Skin epidermis (tissue), 12 donors: ENCODE results near the gene GNAQ.
A peak's percentile ranks its signal among the peaks of the same experiment; 100 is the strongest.
"Not testable (repeated sequence)": the region's sequence is repeated elsewhere in the genome, so short reads cannot be mapped to it uniquely, and the experiment has no call there.

Source experiments
- H3K27ac ChIP-seq, 21 experiments: fragments of 200-600 bp; sonication (generic) in 11 of 21; one replicate each; pipeline ENCODE4 v1.5.0; 2020; ENCODE audit warnings: mild to moderate bottlenecking in 3 of 21, inconsistent platforms in 2 of 21, moderate library complexity in 2 of 21
- H3K4me3 ChIP-seq, 7 experiments: fragments of 200-600 bp; sonication (generic) in 2 of 7; one replicate each; pipeline ENCODE4 v1.5.0; 2020; ENCODE audit warnings: inconsistent platforms in 2 of 7, mild to moderate bottlenecking in 2 of 7, moderate library complexity in 1 of 7

Gene GNAQ

GRCh38 chr9:77772646-77773045 is 259.0 kb downstream of the GNAQ start:
- H3K4me3 ChIP-seq = no peak overlapping the region
- H3K27ac ChIP-seq = no peak overlapping the region

- H3K4me3 ChIP-seq = no peak overlapping the region
- no peak overlapping the region for H3K27ac ChIP-seq
These were observed 260.4 kb downstream of the GNAQ start for GRCh38 chr9:77771171-77771570.

- Histone ChIP-seq H3K27ac (peak overlapping the region in 1 of 21 experiments; percentile 0), H3K4me3 (no peak overlapping the region)
These were observed 261.3 kb downstream of the GNAQ start for GRCh38 chr9:77770340-77770739.

DNA sequence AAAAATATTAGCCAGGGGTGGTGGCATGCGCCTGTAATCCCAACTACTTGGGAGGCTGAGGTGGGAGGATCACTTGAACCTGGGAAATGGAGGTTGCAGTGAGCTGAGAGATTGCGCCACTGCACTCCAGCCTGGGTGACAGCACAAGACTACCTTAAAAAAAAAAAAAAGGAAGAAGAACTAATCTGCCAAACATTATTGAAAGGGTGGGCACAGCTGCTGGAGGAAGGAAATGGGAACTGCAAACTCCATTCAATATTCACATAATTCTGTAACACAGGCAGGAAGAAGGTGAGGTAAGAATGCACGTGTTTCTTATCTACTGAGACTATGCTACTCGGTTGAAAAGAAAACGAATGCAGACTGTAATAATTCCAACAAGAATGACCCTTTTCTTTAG is 262.4 kb downstream of the GNAQ start:
- Histone ChIP-seq H3K4me3 (no peak overlapping the region), H3K27ac (no peak overlapping the region)

DNA sequence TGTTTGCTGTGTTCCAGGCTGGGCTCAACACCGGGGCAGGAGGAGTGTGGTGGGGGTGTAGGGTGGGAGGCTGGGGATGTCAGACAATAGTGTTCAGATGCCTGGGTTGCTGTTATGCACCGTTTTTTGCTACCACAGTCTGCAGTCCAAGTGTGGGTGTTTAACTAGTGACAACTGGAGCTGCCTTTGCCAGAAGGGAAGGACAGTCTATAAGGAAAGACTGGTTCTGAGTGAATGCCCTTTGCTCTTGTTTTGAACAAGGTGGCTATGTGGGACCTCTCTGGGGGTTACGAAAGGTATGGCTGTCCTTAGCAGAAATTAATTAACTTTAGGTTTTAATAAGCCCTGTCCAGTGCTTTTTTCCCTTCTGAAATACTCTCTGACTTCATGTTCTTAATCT is 265.0 kb downstream of the GNAQ start:
- Histone ChIP-seq H3K27ac (no peak overlapping the region), H3K4me3 (no peak overlapping the region)

DNA sequence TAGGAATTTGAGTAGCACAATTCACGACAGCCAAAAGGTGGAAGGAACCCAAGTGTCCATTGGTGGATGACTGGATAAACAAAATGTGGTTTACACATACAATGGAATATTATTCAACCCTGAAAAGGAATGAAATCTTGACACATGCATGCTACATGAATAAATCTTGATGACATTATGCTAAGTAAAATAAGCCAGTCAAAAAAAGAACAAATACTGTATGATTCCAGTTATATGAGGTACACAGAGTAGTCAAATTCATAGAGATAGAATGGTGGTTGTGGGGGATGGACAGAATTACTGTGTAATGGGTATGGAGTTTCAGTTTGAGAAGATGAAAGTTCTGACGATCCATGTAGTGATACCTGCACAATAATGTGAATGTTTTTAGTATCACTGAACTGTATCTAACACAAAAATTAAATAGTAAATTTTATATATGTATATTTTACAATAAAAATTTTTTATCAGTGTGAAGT is 265.8 kb downstream of the GNAQ start:
- Histone ChIP-seq H3K4me3 (no peak overlapping the region), H3K27ac (no peak overlapping the region)

GRCh38 chr9:77764894-77765780 is 266.5 kb downstream of the GNAQ start:
- H3K27ac ChIP-seq = no peak overlapping the region

GRCh38 chr9:77763566-77763965 is 268.0 kb downstream of the GNAQ start:
- Histone ChIP-seq H3K27ac (no peak overlapping the region), H3K4me3 (no peak overlapping the region)

More at GRCh38 chr9:77764894-77765780, 266.5 kb downstream of the GNAQ start:
- no peak overlapping the region for H3K4me3 ChIP-seq

DNA sequence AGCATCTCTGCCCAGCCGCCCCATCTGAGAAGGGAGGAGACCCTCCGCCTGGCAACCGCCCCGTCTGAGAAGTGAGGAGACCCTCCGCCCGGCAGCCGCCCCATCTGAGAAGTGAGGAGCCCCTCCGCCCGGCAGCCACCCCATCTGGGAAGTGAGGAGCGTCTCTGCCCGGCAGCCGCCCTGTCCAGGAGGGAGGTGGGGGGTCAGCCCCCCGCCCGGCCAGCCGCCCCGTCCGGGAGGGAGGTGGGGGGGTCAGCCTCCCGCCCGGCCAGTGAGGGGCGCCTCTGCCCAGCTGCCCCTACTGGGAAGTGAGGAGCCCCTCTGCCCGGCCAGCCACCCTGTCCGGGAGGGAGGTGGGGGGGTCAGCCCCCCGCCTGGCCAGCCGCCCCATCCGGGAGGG is 270.7 kb downstream of the GNAQ start:
- H3K27ac ChIP-seq, H3K4me3 ChIP-seq: not testable (repeated sequence)

DNA sequence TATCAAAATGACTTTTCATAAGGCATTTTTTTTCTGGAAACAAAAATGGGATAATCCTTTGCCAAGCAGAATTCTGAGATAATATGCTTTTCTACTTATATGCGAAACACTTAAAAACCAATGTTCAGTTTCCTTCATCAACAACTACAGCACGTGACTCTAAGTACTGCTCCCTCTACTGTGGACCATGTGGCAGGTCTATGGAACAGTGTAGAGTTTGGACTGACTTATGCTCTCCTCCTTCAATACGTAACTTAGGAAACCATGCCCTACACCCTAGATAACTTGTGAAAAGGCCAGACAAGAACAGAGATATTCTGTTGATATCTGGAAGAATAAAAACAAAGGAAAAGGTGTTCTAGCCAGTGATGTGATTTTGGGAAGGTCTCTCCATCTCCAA is 272.2 kb downstream of the GNAQ start:
- H3K27ac ChIP-seq = no peak overlapping the region
- no peak overlapping the region for H3K4me3 ChIP-seq

- Histone ChIP-seq H3K27ac (no peak overlapping the region), H3K4me3 (no peak overlapping the region)
These were observed 275.2 kb downstream of the GNAQ start for GRCh38 chr9:77756449-77756848.

- H3K4me3 ChIP-seq = no peak overlapping the region
- H3K27ac ChIP-seq = no peak overlapping the region
These were observed 278.4 kb downstream of the GNAQ start for GRCh38 chr9:77753180-77753579.

DNA sequence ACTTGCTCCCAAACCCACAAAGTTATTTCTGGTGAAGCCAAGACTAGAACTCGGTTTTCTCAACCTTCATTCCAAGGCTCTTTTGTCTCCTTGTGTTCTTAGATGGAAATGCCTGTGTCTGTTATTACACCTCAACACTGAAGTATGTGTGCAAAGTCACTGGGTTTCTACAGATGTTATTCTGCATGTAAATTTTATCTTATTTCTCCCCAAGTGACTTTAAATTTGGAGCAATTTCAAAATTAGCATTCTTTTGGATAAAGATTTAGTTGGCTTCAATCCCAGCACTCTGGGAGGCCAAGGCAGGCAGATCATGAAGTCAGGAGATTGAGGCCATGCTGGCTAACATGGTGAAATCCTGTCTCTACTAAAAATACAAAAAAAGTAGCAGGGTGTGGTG is 279.1 kb downstream of the GNAQ start:
- Histone ChIP-seq H3K27ac (no peak overlapping the region), H3K4me3 (no peak overlapping the region)

GRCh38 chr9:77751341-77752091 is 280.1 kb downstream of the GNAQ start:
- no peak overlapping the region for H3K27ac ChIP-seq
- H3K4me3 ChIP-seq = no peak overlapping the region

DNA sequence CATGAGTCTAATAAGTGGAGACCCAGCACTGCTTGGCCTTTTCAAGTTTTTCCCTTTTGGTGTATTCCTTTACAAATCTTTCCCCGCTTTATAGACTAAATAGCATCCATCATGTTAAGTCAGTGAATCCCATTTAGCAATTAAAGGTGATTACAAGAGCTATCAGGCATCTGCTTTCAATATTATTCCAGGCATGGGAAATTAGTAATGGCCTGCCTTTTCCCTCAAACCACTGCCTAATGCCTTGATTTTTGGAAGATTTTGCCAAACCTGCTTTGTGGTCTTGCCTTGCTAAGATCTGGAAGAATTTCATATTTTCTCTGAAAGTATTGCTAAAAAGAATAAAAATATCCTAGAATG is 280.6 kb downstream of the GNAQ start:
- Histone ChIP-seq H3K27ac (no peak overlapping the region), H3K4me3 (no peak overlapping the region)

DNA sequence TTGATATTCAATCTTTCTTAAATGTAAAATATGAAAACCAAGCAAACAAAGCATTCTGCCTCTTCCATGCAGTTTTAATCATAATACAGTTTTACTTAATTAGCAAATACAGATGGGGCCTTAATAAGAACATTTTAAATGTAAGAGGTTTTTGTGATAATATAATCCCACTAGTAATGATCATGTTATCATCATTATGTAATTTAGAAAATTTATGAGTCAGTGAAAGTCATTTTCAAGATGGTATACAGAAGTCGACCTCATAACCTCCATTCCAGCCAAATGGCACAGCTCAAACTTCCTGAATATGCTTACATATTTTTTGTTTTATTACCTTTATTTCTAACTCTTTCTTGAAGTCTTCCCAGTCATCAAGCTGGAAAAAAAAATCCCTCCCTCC is 281.3 kb downstream of the GNAQ start:
- no peak overlapping the region for H3K27ac ChIP-seq
- no peak overlapping the region for H3K4me3 ChIP-seq

GRCh38 chr9:77748214-77748772 is 283.3 kb downstream of the GNAQ start:
- Histone ChIP-seq H3K27ac (no peak overlapping the region), H3K4me3 (no peak overlapping the region)

- H3K4me3 ChIP-seq = no peak overlapping the region
- H3K27ac ChIP-seq = no peak overlapping the region
These were observed 284.4 kb downstream of the GNAQ start for GRCh38 chr9:77747163-77747562.

- Histone ChIP-seq H3K27ac (no peak overlapping the region), H3K4me3 (no peak overlapping the region)
These were observed 286.7 kb downstream of the GNAQ start for GRCh38 chr9:77744841-77745430.

DNA sequence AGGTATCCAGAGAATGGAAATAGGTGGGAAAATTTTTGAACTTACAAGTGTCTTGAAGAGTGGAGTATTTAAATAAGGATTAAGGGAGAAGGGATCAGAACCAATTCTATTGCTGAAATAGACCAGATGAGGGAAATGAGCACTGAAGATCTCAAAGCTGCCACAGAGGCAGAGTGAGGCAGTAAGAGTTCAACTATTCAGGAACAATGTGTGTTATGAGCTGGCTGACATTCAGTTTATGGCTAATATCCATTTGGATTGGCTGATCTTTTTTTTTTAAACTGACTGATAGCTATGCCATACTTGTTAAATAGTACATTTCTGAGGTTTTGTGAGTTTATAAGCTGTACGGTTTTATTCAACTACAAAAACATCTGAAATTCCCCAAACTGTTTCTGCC is 288.2 kb downstream of the GNAQ start:
- no peak overlapping the region for H3K4me3 ChIP-seq
- no peak overlapping the region for H3K27ac ChIP-seq
